ENCODE measurements around the gene LCE3A.
"Not testable (repeated sequence)": the region's sequence is repeated elsewhere in the genome, so short reads cannot be mapped to it uniquely, and the experiment has no call there.

The LCE3A gene

GRCh38 chr1:152622803-152623202, at the start of gene LCE3A:
LCE3A (minus strand) TSS chr1:152623103; CDS start chr1:152623103, 0 bp downstream.
- no peak for DNase-seq

GRCh38 chr1:152667648-152668047, 44.7 kb upstream of the LCE3A start:
- no peak for DNase-seq

GRCh38 chr1:152666171-152666570, 43.3 kb upstream of the LCE3A start:
- not testable (repeated sequence) for DNase-seq

GRCh38 chr1:152663098-152663497, 40.2 kb upstream of the LCE3A start, which contains the start of gene LCE2D:
LCE2D (plus strand) TSS chr1:152663380; CDS start chr1:152664106, 726 bp downstream.
- DNase-seq: no peak

- DNase-seq: no peak
Observed at GRCh38 chr1:152658649-152659048, 35.7 kb upstream of the LCE3A start.

GRCh38 chr1:152657677-152658076, 34.8 kb upstream of the LCE3A start:
- DNase-seq: no peak

GRCh38 chr1:152656459-152656858, 33.6 kb upstream of the LCE3A start:
- no peak for DNase-seq

GRCh38 chr1:152654110-152654509, 31.2 kb upstream of the LCE3A start:
- DNase-seq: peak; percentile 79

- no peak for DNase-seq
Observed at GRCh38 chr1:152646656-152647055, 23.8 kb upstream of the LCE3A start.

- no peak for DNase-seq
Observed at GRCh38 chr1:152645146-152645545, 22.2 kb upstream of the LCE3A start.

GRCh38 chr1:152643945-152644344, 21.0 kb upstream of the LCE3A start:
- DNase-seq: no peak

- no peak for DNase-seq
Observed at GRCh38 chr1:152640351-152640750, 17.4 kb upstream of the LCE3A start.

GRCh38 chr1:152630596-152630995, 7.7 kb upstream of the LCE3A start:
- no peak for DNase-seq

GRCh38 chr1:152626744-152627143, 3.8 kb upstream of the LCE3A start:
- DNase-seq: no peak

- DNase-seq: no peak
Observed at GRCh38 chr1:152623203-152623844, 421 bp upstream of the LCE3A start.

GRCh38 chr1:152621993-152622392, 910 bp downstream of the LCE3A start:
- no peak for DNase-seq

GRCh38 chr1:152613511-152613910, 9.4 kb downstream of the LCE3A start, which contains the start of gene LCE3B:
LCE3B (plus strand) TSS chr1:152613811; CDS start chr1:152613811, 0 bp downstream.
- no peak for DNase-seq

GRCh38 chr1:152599934-152600333, 23.0 kb downstream of the LCE3A start, which contains the start of gene LCE3C:
LCE3C (plus strand) TSS chr1:152600234; CDS start chr1:152600732, 498 bp downstream.
- DNase-seq: no peak

- no peak for DNase-seq
Observed at GRCh38 chr1:152596986-152597385, 25.9 kb downstream of the LCE3A start.

GRCh38 chr1:152585586-152585985, 37.3 kb downstream of the LCE3A start:
- no peak for DNase-seq

- no peak for DNase-seq
Observed at GRCh38 chr1:152582647-152583046, 40.3 kb downstream of the LCE3A start.

- DNase-seq: no peak
Observed at GRCh38 chr1:152580433-152580832, 42.5 kb downstream of the LCE3A start, which contains the start of gene LCE3D. LCE3D (minus strand) TSS chr1:152580516; CDS start chr1:152579936, 580 bp downstream.

GRCh38 chr1:152579526-152579925, 43.4 kb downstream of the LCE3A start:
- DNase-seq: not testable (repeated sequence)

GRCh38 chr1:152577168-152577567, 45.7 kb downstream of the LCE3A start:
- DNase-seq: no peak

Data from suppressor macrophage treated with lipopolysaccharide for 4 hours (primary cell).